ENCODE measurements around the gene HAS3. TPM values are rescaled to one million over a fixed set of nuclear protein-coding genes. Genes with fewer than 3 reads are reported as not detected.

The HAS3 gene
- total RNA-seq, 4 donors from 2014 or later = 0.23 to 10.0 (median 1.6) TPM; not detected in 1

DNA sequence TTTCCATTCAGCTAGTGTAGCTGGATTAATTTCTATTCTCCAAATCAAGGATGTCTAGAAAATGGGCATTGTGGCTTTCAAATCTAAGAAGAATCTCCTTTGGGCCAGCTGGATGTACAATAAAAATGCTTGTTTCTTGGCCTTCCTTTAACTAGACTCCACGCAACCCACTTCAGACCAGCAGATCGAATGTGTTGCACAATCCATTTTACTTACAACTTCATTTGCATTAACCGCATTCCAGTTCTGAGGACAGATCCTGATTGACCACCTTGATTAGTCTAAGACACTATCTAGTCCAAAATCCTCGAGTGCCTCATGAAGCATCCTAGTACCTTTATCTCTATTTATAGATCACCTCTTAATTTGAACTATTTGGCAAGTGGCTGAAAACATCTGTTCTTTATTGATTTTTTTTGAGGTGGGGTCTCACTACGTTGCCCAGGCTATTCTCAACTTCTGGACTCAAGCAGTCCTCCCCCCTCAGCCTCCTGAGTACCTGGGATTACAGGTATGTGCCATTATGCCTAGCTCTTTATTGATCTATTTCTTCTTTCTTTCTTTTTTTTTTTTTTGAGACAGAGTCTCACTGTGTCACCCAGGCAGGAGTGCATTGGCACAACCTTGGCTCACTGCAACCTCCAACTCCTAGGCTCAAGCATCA is 20.3 kb upstream of the HAS3 start:
- no peak for ATAC-seq
- H3K27me3 ChIP-seq = no peaks in the 10 kb centered on the region

DNA sequence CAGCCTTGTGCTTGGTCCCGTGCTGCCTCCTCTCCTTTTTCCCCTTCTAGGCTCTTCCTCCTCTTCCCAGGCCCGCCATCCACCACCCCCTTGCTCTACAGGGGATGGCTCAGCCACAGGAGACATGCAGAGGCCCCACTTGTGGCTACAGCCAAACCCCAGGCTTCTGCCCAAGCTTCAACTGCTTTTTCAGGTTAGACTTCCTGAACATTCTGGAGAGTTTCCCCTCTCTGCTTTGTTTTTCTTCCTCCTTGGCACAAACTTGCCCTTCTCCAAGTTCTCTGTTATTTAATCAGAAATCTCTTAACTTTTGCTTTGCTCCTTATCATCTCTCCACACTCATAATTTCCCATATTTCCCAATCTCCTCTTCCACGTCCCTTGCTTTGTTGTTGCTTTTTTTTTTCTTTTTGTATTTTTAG is 18.3 kb upstream of the HAS3 start:
- in situ Hi-C loops (cut with MboI; ENCODE audit: low sequenced_read_pairs in 4 of 4) = no loop called here
- TF ChIP-seq POLR2A (IDR thresholded peaks at IDR 0.05) = no peak
- TF ChIP-seq, protein P1, sequence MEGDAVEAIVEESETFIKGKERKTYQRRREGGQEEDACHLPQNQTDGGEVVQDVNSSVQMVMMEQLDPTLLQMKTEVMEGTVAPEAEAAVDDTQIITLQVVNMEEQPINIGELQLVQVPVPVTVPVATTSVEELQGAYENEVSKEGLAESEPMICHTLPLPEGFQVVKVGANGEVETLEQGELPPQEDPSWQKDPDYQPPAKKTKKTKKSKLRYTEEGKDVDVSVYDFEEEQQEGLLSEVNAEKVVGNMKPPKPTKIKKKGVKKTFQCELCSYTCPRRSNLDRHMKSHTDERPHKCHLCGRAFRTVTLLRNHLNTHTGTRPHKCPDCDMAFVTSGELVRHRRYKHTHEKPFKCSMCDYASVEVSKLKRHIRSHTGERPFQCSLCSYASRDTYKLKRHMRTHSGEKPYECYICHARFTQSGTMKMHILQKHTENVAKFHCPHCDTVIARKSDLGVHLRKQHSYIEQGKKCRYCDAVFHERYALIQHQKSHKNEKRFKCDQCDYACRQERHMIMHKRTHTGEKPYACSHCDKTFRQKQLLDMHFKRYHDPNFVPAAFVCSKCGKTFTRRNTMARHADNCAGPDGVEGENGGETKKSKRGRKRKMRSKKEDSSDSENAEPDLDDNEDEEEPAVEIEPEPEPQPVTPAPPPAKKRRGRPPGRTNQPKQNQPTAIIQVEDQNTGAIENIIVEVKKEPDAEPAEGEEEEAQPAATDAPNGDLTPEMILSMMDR (IDR thresholded peaks at IDR 0.05 in 4 of 5, conservative IDR thresholded peaks at IDR 0.05 in 1 of 5) = no peak
- ATAC-seq (no peak), DNase-seq (no peak)
- H3K27ac ChIP-seq = no peak overlapping the region
- H3K36me3 ChIP-seq = peaks cover 0 to 10% of the 10 kb centered on the region in 2 donors
- H3K27me3 ChIP-seq = no peaks in the 10 kb centered on the region
- no peaks in the 10 kb centered on the region for H3K9me3 ChIP-seq
- no peaks in the 10 kb centered on the region for H3K4me1 ChIP-seq
- intact Hi-C loops (cut with DNase I; ENCODE audit: low total_unique reads) = no loop called here
- no peak overlapping the region for H3K4me3 ChIP-seq

More for the DNA sequence above, 20.3 kb upstream of the HAS3 start:
- intact Hi-C loops (cut with DNase I; ENCODE audit: low total_unique reads) = no loop called here
- DNase-seq = no peak
- Histone ChIP-seq H3K4me1 (no peaks in the 10 kb centered on the region), H3K9me3 (no peaks in the 10 kb centered on the region), H3K4me3 (no peak overlapping the region), H3K27ac (no peak overlapping the region), H3K36me3 (peaks cover 0 to 10% of the 10 kb centered on the region in 2 donors)
- in situ Hi-C loops (cut with MboI; ENCODE audit: low sequenced_read_pairs in 4 of 4) = no loop called here
- TF ChIP-seq, protein P1 (IDR thresholded peaks at IDR 0.05 in 4 of 5, conservative IDR thresholded peaks at IDR 0.05 in 1 of 5) = no peak
- no peak for TF ChIP-seq POLR2A (IDR thresholded peaks at IDR 0.05)

- no peaks in the 10 kb centered on the region for H3K4me1 ChIP-seq
- DNase-seq (no peak), ATAC-seq (no peak)
- in situ Hi-C loops (cut with MboI; ENCODE audit: low sequenced_read_pairs in 4 of 4) = no loop called here
- no peak overlapping the region for H3K27ac ChIP-seq
- H3K9me3 ChIP-seq = no peaks in the 10 kb centered on the region
- no peaks in the 10 kb centered on the region for H3K27me3 ChIP-seq
- H3K36me3 ChIP-seq = peaks cover 0 to 10% of the 10 kb centered on the region in 2 donors
- no peak for TF ChIP-seq POLR2A (IDR thresholded peaks at IDR 0.05)
- TF ChIP-seq, protein P1 (IDR thresholded peaks at IDR 0.05 in 4 of 5, conservative IDR thresholded peaks at IDR 0.05 in 1 of 5) = no peak
- intact Hi-C loops (cut with DNase I; ENCODE audit: low total_unique reads) = no loop called here
- H3K4me3 ChIP-seq = no peak overlapping the region
Observed at GRCh38 chr16:69088684-69089083, 16.8 kb upstream of the HAS3 start.

GRCh38 chr16:69089091-69089910 is 16.2 kb upstream of the HAS3 start:
- DNase-seq = no peak
- Histone ChIP-seq H3K27ac (no peak overlapping the region), H3K36me3 (peaks cover 0 to 5% of the 10 kb centered on the region in 2 donors), H3K9me3 (no peaks in the 10 kb centered on the region), H3K4me1 (no peaks in the 10 kb centered on the region), H3K4me3 (no peak overlapping the region), H3K27me3 (no peaks in the 10 kb centered on the region)
- no peak for ATAC-seq
- in situ Hi-C loops (cut with MboI; ENCODE audit: low sequenced_read_pairs in 4 of 4) (no loop called here), intact Hi-C loops (cut with DNase I; ENCODE audit: low total_unique reads) (no loop called here)
- TF ChIP-seq, protein P1 (IDR thresholded peaks at IDR 0.05 in 4 of 5, conservative IDR thresholded peaks at IDR 0.05 in 1 of 5) = no peak
- no peak for TF ChIP-seq POLR2A (IDR thresholded peaks at IDR 0.05)

Measured in gastrocnemius medialis (tissue), 4 donors.